GM12801 (cell line): Measurements from ENCODE around the gene CBFA2T2.

Source experiments
- CTCF ChIP-seq: IDR thresholded peaks from one replicate; pipeline ENCODE4 v1.5.1; 2011; ENCODE audit warnings: control low read depth; ENCODE audit not compliant: insufficient read length; ENCODE audit errors: extremely low read depth

Gene CBFA2T2

GRCh38 chr20:33493076-33493766 is 3.3 kb downstream of the CBFA2T2 start:
- TF ChIP-seq CTCF: no peak

GRCh38 chr20:33499355-33499754 is 9.5 kb downstream of the CBFA2T2 start:
- no peak for TF ChIP-seq CTCF

- TF ChIP-seq CTCF: no peak
Observed at GRCh38 chr20:33501000-33501399, 11.1 kb downstream of the CBFA2T2 start.

GRCh38 chr20:33503564-33503963 is 13.7 kb downstream of the CBFA2T2 start:
- TF ChIP-seq CTCF: no peak

- TF ChIP-seq CTCF: no peak
Observed at GRCh38 chr20:33506576-33506975, 16.7 kb downstream of the CBFA2T2 start.

GRCh38 chr20:33507461-33507860 is 17.6 kb downstream of the CBFA2T2 start:
- no peak for TF ChIP-seq CTCF

- TF ChIP-seq CTCF: no peak
Observed at GRCh38 chr20:33515569-33516216, 25.8 kb downstream of the CBFA2T2 start.
